Measurements from ENCODE around the gene PCAT7. TPM values are rescaled to one million over a fixed set of nuclear protein-coding genes. Genes with fewer than 3 reads are reported as not detected.
"Not testable (repeated sequence)": the region's sequence is repeated elsewhere in the genome, so short reads cannot be mapped to it uniquely, and the experiment has no call there.

Gene PCAT7
- total and polyA plus RNA-seq, 4 donors = 0.18 to 0.29 (median 0.28) TPM; not detected in 1

DNA sequence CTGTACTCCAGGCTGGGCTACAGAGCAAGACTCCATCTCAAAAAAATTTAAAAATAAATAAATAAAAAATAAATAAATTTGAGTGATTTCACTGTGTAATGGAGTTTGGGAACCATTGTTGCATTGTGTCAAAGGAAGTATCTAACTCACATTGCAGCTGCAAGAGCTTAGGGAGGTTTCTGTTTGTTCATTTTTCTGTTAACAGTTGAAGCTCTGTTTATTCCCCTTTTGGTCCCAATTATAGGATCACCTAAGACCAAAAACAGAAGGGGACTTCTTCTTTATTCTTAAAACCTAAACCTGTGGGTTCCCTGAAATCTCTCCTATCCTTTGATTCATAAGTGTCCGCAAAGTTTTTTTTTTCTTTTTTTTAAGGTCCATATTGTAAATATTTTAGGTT lies 28.6 kb upstream of the PCAT7 start:
- H3K9me3 ChIP-seq (ENCODE audit: control insufficient read depth, low read length) = no peaks in the 10 kb centered on the region
- no peaks in the 10 kb centered on the region for H3K4me1 ChIP-seq (ENCODE audit: control insufficient read depth in 1 of 2, insufficient read depth in 2 of 2, low read length in 2 of 2)
- no peaks in the 10 kb centered on the region for H3K27me3 ChIP-seq (ENCODE audit: control insufficient read depth in 1 of 2, insufficient read depth in 2 of 2, low read length in 1 of 2)
- intact Hi-C loops (cut with DNase I) = no loop called here
- ATAC-seq (ENCODE audit: low FRiP score) (no peak), DNase-seq (no peak)
- WGBS, 2 donors = 94 to 100% methylated on average over 1 of the region's 1 CpG
- no peak overlapping the region for H3K4me3 ChIP-seq (ENCODE audit: low read length in 2 of 2)
- no peak overlapping the region for H3K27ac ChIP-seq (ENCODE audit: low read depth in 1 of 2, low read length in 2 of 2)
- H3K36me3 ChIP-seq (ENCODE audit: control insufficient read depth in 1 of 2, insufficient read depth in 2 of 2, low read length in 1 of 2) = no peaks in the 10 kb centered on the region

DNA sequence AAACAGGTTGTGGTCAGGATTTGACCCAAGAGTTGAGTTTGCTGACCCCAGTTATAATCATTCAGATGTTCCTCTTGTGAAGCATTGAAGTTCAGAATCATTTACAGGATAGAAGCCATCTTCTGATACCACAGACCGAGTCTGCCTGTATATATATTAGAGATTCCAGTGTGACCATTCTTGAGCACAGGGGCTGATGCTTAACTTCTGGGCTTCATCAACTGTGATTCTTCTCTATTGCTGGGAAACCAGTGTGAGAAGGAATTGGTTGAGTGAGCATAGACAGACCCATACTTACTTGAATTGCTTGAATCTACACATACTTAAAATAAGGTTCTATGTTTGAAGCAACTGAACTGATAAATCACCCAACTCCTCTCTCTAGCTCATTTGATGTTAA lies 27.9 kb upstream of the PCAT7 start:
- Histone ChIP-seq H3K4me1 (ENCODE audit: control insufficient read depth in 1 of 2, insufficient read depth in 2 of 2, low read length in 2 of 2) (no peaks in the 10 kb centered on the region), H3K4me3 (ENCODE audit: low read length in 2 of 2) (no peak overlapping the region), H3K27me3 (ENCODE audit: control insufficient read depth in 1 of 2, insufficient read depth in 2 of 2, low read length in 1 of 2) (no peaks in the 10 kb centered on the region), H3K9me3 (ENCODE audit: control insufficient read depth, low read length) (no peaks in the 10 kb centered on the region), H3K36me3 (ENCODE audit: control insufficient read depth in 1 of 2, insufficient read depth in 2 of 2, low read length in 1 of 2) (no peaks in the 10 kb centered on the region), H3K27ac (ENCODE audit: low read depth in 1 of 2, low read length in 2 of 2) (no peak overlapping the region)
- ATAC-seq (ENCODE audit: low FRiP score) = no peak
- WGBS, 2 donors = 81 to 82% methylated on average over 1 of the region's 1 CpG
- DNase-seq = no peak
- intact Hi-C loops (cut with DNase I) = no loop called here

DNA sequence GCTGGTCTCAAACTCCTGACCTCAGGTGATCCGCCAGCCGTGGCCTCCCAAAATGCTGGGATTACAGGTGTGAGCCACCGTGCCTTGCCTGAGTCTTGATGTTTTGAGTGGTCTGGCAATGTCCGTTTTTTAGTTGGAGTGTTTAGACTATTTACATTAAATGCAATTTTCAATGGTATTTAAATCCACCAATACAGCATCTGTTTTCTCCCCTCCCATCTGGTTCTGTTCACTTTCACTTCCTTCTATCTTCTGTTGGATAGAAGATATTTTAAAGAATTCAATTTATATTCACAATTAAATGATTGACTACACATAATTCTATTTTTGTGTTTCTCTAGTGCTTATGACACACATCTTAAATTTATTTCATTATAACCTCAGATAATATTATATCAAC lies 26.0 kb upstream of the PCAT7 start:
- intact Hi-C loops (cut with DNase I) = no loop called here
- no peaks in the 10 kb centered on the region for H3K36me3 ChIP-seq (ENCODE audit: control insufficient read depth in 1 of 2, insufficient read depth in 2 of 2, low read length in 1 of 2)
- no peak overlapping the region for H3K27ac ChIP-seq (ENCODE audit: low read depth in 1 of 2, low read length in 2 of 2)
- H3K9me3 ChIP-seq (ENCODE audit: control insufficient read depth, low read length) = no peaks in the 10 kb centered on the region
- H3K4me3 ChIP-seq (ENCODE audit: low read length in 2 of 2) = no peak overlapping the region
- ATAC-seq (ENCODE audit: low FRiP score) = no peak
- WGBS, 2 donors = 94% methylated on average over 4 of the region's 4 CpGs
- no peak for DNase-seq
- H3K27me3 ChIP-seq (ENCODE audit: control insufficient read depth in 1 of 2, insufficient read depth in 2 of 2, low read length in 1 of 2) = no peaks in the 10 kb centered on the region
- H3K4me1 ChIP-seq (ENCODE audit: control insufficient read depth in 1 of 2, insufficient read depth in 2 of 2, low read length in 2 of 2) = no peaks in the 10 kb centered on the region

DNA sequence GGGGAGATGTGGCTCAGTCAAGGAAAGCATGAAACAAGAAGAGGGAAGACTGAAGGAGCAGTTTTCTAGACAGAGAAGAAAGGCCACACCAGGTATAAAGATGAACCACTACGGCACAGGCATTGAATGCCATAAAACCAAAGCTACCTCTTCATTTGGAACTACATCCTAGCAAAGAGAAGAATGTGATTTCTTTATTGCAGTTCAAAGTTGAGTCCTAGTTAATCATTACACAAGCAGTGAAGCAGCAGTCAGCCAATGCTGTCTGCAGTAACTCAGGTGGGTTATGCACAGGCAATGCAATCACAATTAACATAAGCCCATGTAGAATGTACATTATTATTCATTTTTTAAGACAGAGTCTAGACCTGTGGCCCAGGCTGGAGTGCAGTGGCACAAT lies 21.7 kb upstream of the PCAT7 start:
- H3K36me3 ChIP-seq (ENCODE audit: control insufficient read depth in 1 of 2, insufficient read depth in 2 of 2, low read length in 1 of 2) = no peaks in the 10 kb centered on the region
- intact Hi-C loops (cut with DNase I) = no loop called here
- no peaks in the 10 kb centered on the region for H3K9me3 ChIP-seq (ENCODE audit: control insufficient read depth, low read length)
- H3K4me1 ChIP-seq (ENCODE audit: control insufficient read depth in 1 of 2, insufficient read depth in 2 of 2, low read length in 2 of 2) = no peaks in the 10 kb centered on the region
- WGBS, 2 donors = 95 to 100% methylated on average over 1 of the region's 1 CpG
- no peaks in the 10 kb centered on the region for H3K27me3 ChIP-seq (ENCODE audit: control insufficient read depth in 1 of 2, insufficient read depth in 2 of 2, low read length in 1 of 2)
- no peak overlapping the region for H3K4me3 ChIP-seq (ENCODE audit: low read length in 2 of 2)
- no peak for DNase-seq
- no peak overlapping the region for H3K27ac ChIP-seq (ENCODE audit: low read depth in 1 of 2, low read length in 2 of 2)
- no peak for ATAC-seq (ENCODE audit: low FRiP score)

DNA sequence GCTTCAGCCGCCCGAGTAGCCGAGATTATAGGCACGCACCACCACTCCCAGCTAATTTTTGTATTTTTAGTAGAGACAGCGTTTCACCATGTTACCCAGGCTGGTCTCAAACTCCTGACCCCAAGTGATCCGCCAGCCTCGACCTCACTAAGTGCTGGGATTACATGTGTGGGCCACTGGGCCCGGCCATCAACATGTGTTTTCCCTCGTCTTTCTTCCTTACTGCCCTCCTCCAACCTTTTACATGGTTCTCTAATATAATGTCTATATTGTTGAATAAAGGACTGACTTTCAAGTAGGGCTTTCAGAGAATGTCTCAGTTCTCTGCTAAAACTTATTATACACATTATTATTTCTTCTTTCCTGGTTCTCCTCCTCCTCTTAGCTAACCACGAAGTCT lies 21.3 kb upstream of the PCAT7 start:
- intact Hi-C loops (cut with DNase I) = no loop called here
- H3K27ac ChIP-seq (ENCODE audit: low read depth in 1 of 2, low read length in 2 of 2) = no peak overlapping the region
- ATAC-seq (ENCODE audit: low FRiP score) (no peak), DNase-seq (no peak)
- no peaks in the 10 kb centered on the region for H3K9me3 ChIP-seq (ENCODE audit: control insufficient read depth, low read length)
- H3K4me3 ChIP-seq (ENCODE audit: low read length in 2 of 2) = no peak overlapping the region
- WGBS, 2 donors = 88 to 95% methylated on average over 10 of the region's 10 CpGs
- H3K36me3 ChIP-seq (ENCODE audit: control insufficient read depth in 1 of 2, insufficient read depth in 2 of 2, low read length in 1 of 2) = no peaks in the 10 kb centered on the region
- no peaks in the 10 kb centered on the region for H3K4me1 ChIP-seq (ENCODE audit: control insufficient read depth in 1 of 2, insufficient read depth in 2 of 2, low read length in 2 of 2)
- H3K27me3 ChIP-seq (ENCODE audit: control insufficient read depth in 1 of 2, insufficient read depth in 2 of 2, low read length in 1 of 2) = no peaks in the 10 kb centered on the region

DNA sequence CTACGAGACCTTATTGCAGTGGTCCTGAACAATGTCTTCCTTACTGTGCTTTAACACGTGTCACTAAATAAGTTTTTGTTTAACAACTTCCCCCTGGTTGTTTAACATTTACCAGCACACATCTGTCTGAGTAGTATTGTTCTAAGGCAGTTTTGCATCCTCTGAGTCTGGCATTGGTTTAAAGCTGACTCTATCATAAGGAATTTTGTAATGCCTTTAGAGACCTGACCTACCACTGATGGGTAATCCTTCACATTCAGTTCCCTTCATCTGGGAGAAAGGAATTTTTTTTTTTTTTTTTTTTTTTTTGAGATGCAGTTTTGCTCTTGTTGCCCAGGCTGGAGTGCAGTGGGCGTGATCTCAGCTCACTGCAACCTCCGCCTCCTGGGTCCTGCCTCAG lies 20.0 kb upstream of the PCAT7 start:
- intact Hi-C loops (cut with DNase I) = no loop called here
- H3K9me3 ChIP-seq (ENCODE audit: control insufficient read depth, low read length) = no peaks in the 10 kb centered on the region
- H3K4me3 ChIP-seq (ENCODE audit: low read length in 2 of 2) = no peak overlapping the region
- H3K4me1 ChIP-seq (ENCODE audit: control insufficient read depth in 1 of 2, insufficient read depth in 2 of 2, low read length in 2 of 2) = no peaks in the 10 kb centered on the region
- H3K27me3 ChIP-seq (ENCODE audit: control insufficient read depth in 1 of 2, insufficient read depth in 2 of 2, low read length in 1 of 2) = no peaks in the 10 kb centered on the region
- no peak overlapping the region for H3K27ac ChIP-seq (ENCODE audit: low read depth in 1 of 2, low read length in 2 of 2)
- no peak for DNase-seq
- ATAC-seq (ENCODE audit: low FRiP score) = no peak
- WGBS, 2 donors = 78 to 79% methylated on average over 4 of the region's 4 CpGs
- H3K36me3 ChIP-seq (ENCODE audit: control insufficient read depth in 1 of 2, insufficient read depth in 2 of 2, low read length in 1 of 2) = no peaks in the 10 kb centered on the region

DNA sequence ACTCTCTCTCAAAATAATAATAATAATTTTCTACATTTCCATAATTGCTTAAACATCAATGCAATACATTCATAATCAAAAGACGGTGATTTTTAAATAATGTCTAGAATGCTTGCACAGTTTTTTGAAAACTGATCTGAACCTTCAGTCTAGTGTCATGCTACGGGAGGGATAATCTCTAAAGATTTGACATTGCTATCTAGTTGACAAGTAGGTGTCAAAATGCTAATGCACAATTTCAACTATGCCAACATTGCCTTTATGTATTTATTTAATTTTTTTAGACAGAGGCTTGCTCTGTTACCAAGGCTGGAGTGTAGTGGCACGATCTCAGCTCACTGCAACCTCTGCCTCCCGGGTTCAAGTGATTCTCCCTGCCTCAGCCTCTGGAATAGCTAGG lies 16.0 kb upstream of the PCAT7 start:
- Histone ChIP-seq H3K27ac (ENCODE audit: low read depth in 1 of 2, low read length in 2 of 2) (no peak overlapping the region), H3K4me1 (ENCODE audit: control insufficient read depth in 1 of 2, insufficient read depth in 2 of 2, low read length in 2 of 2) (no peaks in the 10 kb centered on the region), H3K4me3 (ENCODE audit: low read length in 2 of 2) (no peak overlapping the region), H3K9me3 (ENCODE audit: control insufficient read depth, low read length) (no peaks in the 10 kb centered on the region), H3K36me3 (ENCODE audit: control insufficient read depth in 1 of 2, insufficient read depth in 2 of 2, low read length in 1 of 2) (no peaks in the 10 kb centered on the region), H3K27me3 (ENCODE audit: control insufficient read depth in 1 of 2, insufficient read depth in 2 of 2, low read length in 1 of 2) (no peaks in the 10 kb centered on the region)
- ATAC-seq (ENCODE audit: low FRiP score) (no peak), DNase-seq (no peak)
- intact Hi-C loops (cut with DNase I) = no loop called here
- WGBS, 2 donors = 92 to 97% methylated on average over 4 of the region's 4 CpGs

DNA sequence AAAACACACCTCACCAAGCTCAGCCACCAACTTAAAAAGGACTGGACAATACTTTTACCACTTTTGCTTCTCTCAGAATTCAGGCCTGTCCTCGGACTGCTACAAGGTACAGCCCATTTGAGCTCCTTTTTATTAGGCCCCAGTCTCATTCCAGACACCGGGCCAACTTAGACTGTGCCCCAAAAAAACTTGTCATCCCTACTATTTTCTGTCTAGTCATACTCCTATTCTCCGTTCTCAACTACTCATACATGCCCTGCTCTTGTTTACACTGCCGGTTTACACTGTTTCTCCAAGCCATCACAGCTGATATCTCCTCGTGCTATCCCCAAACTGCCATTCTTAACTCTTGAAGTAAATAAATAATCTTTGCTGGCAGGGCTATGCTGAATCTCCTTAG lies 10.5 kb upstream of the PCAT7 start:
- intact Hi-C loops (cut with DNase I); H3K27ac ChIP-seq (ENCODE audit: low read depth in 1 of 2, low read length in 2 of 2); DNase-seq; H3K27me3 ChIP-seq (ENCODE audit: control insufficient read depth in 1 of 2, insufficient read depth in 2 of 2, low read length in 1 of 2); H3K4me3 ChIP-seq (ENCODE audit: low read length in 2 of 2); H3K4me1 ChIP-seq (ENCODE audit: control insufficient read depth in 1 of 2, insufficient read depth in 2 of 2, low read length in 2 of 2); H3K9me3 ChIP-seq (ENCODE audit: control insufficient read depth, low read length); ATAC-seq (ENCODE audit: low FRiP score); H3K36me3 ChIP-seq (ENCODE audit: control insufficient read depth in 1 of 2, insufficient read depth in 2 of 2, low read length in 1 of 2): not testable (repeated sequence)
- WGBS, 2 donors = 80 to 89% methylated on average over 2 to 3 of the region's 5 CpGs

DNA sequence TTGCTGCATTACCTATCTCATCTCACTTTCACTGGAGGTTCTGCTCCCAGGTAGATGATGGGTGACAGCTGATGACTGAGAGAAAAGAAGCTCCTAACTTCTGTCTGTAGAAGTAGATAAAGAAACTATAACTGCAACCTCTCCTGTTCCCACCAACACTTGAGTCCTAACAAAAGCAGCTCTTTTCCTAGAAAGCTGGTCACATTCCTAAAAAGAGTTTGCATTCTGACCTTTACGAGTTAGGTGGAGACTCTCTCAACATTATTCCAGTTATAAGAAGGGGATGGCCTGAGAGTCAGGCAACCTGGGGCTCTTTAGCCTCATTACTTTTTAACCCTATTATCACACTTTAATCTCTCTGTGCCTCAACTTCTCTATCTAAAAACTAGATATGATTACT lies 8.9 kb upstream of the PCAT7 start:
- intact Hi-C loops (cut with DNase I) = no loop called here
- H3K27ac ChIP-seq (ENCODE audit: low read depth in 1 of 2, low read length in 2 of 2) = no peak overlapping the region
- no peak overlapping the region for H3K4me3 ChIP-seq (ENCODE audit: low read length in 2 of 2)
- WGBS, 2 donors = 68 to 74% methylated on average over 1 of the region's 1 CpG
- no peaks in the 10 kb centered on the region for H3K9me3 ChIP-seq (ENCODE audit: control insufficient read depth, low read length)
- no peaks in the 10 kb centered on the region for H3K4me1 ChIP-seq (ENCODE audit: control insufficient read depth in 1 of 2, insufficient read depth in 2 of 2, low read length in 2 of 2)
- H3K27me3 ChIP-seq (ENCODE audit: control insufficient read depth in 1 of 2, insufficient read depth in 2 of 2, low read length in 1 of 2) = no peaks in the 10 kb centered on the region
- no peaks in the 10 kb centered on the region for H3K36me3 ChIP-seq (ENCODE audit: control insufficient read depth in 1 of 2, insufficient read depth in 2 of 2, low read length in 1 of 2)
- DNase-seq = no peak
- ATAC-seq (ENCODE audit: low FRiP score) = no peak

Measured in aorta (tissue), 5 donors.